ENCODE results near the gene LRRC70. TPM values are rescaled to one million over a fixed set of nuclear protein-coding genes. Genes with fewer than 3 reads are reported as not detected.

The LRRC70 gene
- total and polyA plus RNA-seq, 2 of the 8 experiments (the other 6 are each of a cell fraction or from before 2014, with no cell fraction given) = 0.62 to 0.67 TPM

- H4K5ac ChIP-seq (ENCODE audit: insufficient read length, low read depth, low read length) = no peak overlapping the region
- no peaks in the 10 kb centered on the region for H3K9me3 ChIP-seq (ENCODE audit: insufficient read depth in 2 of 2, low read depth in 1 of 2, low read length in 1 of 2)
- no peak overlapping the region for H2BK20ac ChIP-seq (ENCODE audit: low read length)
- no peak overlapping the region for H2BK5ac ChIP-seq (ENCODE audit: low read depth, low read length)
- H4K8ac ChIP-seq (ENCODE audit: extremely low read depth, insufficient read depth, low read length) = no peak overlapping the region
- DNase-seq (ENCODE audit: low read depth in 1 of 2, low spot score in 2 of 2) = no peak
- H3K27ac ChIP-seq (ENCODE audit: low read depth, low read length) = no peak overlapping the region
- H2BK12ac ChIP-seq (ENCODE audit: low read depth, low read length) = no peak overlapping the region
- no peak overlapping the region for H2BK120ac ChIP-seq (replicated peaks; ENCODE audit: low read depth, low read length)
- H3K9ac ChIP-seq (replicated peaks in 1 of 4; ENCODE audit: extremely low read depth in 1 of 4, low read depth in 3 of 4, low read length in 3 of 4) = no peak overlapping the region
- H3K14ac ChIP-seq (ENCODE audit: insufficient read length) = no peak overlapping the region
- no peaks in the 10 kb centered on the region for H3K4me1 ChIP-seq (replicated peaks in 1 of 4; ENCODE audit: control insufficient read depth in 3 of 4, insufficient read depth in 4 of 4, low read length in 3 of 4)
- FAIRE-seq = no peak
- ChIA-PET POLR2A (ENCODE audit: partially characterized antibody) (no interaction called here), CTCF (ENCODE audit: partially characterized antibody) (no interaction called here)
- no peak overlapping the region for H3K4me3 ChIP-seq (ENCODE audit: extremely low read depth in 1 of 4, insufficient read depth in 2 of 4, low read depth in 3 of 4, low read length in 4 of 4)
- H3K79me2 ChIP-seq (ENCODE audit: control insufficient read depth in 1 of 2, insufficient read depth in 2 of 2, low read length in 2 of 2) = no peaks in the 10 kb centered on the region
- H3K36me3 ChIP-seq (ENCODE audit: control insufficient read depth in 2 of 4, insufficient read depth in 4 of 4, low read length in 3 of 4) = no peaks in the 10 kb centered on the region
- no peak overlapping the region for H4K91ac ChIP-seq (replicated peaks; ENCODE audit: insufficient read length, low read length)
- H4K20me1 ChIP-seq (replicated peaks in 1 of 2; ENCODE audit: control insufficient read depth in 1 of 2, insufficient read depth in 2 of 2, low read length in 2 of 2) = peaks cover 0 to 1% of the 10 kb centered on the region in 2 experiments
- no peaks in the 10 kb centered on the region for H3K27me3 ChIP-seq (replicated peaks in 1 of 4; ENCODE audit: control insufficient read depth in 3 of 4, extremely low read depth in 1 of 4, insufficient read depth in 3 of 4, low read length in 3 of 4)
- no peak overlapping the region for H2AFZ ChIP-seq (ENCODE audit: low read length)
- H2BK15ac ChIP-seq (ENCODE audit: low read length) = no peak overlapping the region
- no peak overlapping the region for H3K4ac ChIP-seq (replicated peaks; ENCODE audit: insufficient read length, low read depth, low read length)
- no peak overlapping the region for H3K4me2 ChIP-seq (ENCODE audit: insufficient read depth in 1 of 2, low read depth in 2 of 2, low read length in 2 of 2)
- no peak overlapping the region for H3K23ac ChIP-seq (ENCODE audit: insufficient read length)
- H3K79me1 ChIP-seq (ENCODE audit: low read depth, low read length) = no peaks in the 10 kb centered on the region
- no peak overlapping the region for H3K56ac ChIP-seq (replicated peaks; ENCODE audit: insufficient read length, low read depth, low read length)
- H3K18ac ChIP-seq (ENCODE audit: extremely low read depth, low read length) = no peak overlapping the region
- H2AK5ac ChIP-seq (ENCODE audit: low read depth, low read length) = no peak overlapping the region
- 90% methylated on average over 5 of the region's 5 CpGs; no CpG with 5 or more reads in 1 of the 2 experiments for WGBS, 2 experiments (ENCODE audit: extremely low coverage in 1 of 2, insufficient coverage in 1 of 2, insufficient read length in 1 of 2, insufficient replicate concordance in 2 of 2, low coverage in 1 of 2, low lambda C conversion rate in 2 of 2, missing lambda C conversion rate in 1 of 2)
- H3K23me2 ChIP-seq (ENCODE audit: low read depth, low read length) = no peaks in the 10 kb centered on the region
- no peak for TF ChIP-seq TEAD4 (IDR thresholded peaks at IDR 0.05; ENCODE audit: low read depth, low read length)
- no peak for TF ChIP-seq JUND (IDR thresholded peaks at IDR 0.05; ENCODE audit: low read length)
- TF ChIP-seq CTBP2 (IDR thresholded peaks at IDR 0.05; ENCODE audit: borderline replicate concordance, insufficient read depth, insufficient read length, low read length) = no peak
- no peak for TF ChIP-seq YY1 (IDR thresholded peaks at IDR 0.05; ENCODE audit: low read depth, low read length)
- no peak for TF ChIP-seq SIX5 (IDR thresholded peaks at IDR 0.05; ENCODE audit: low read depth, low read length)
- no peak for TF ChIP-seq NANOG (IDR thresholded peaks at IDR 0.05; ENCODE audit: insufficient read depth, low read depth, low read length, poor library complexity, severe bottlenecking)
- no peak for TF ChIP-seq JUN (IDR thresholded peaks at IDR 0.05; ENCODE audit: low read depth, low read length)
- TF ChIP-seq ZNF274 (IDR thresholded peaks at IDR 0.05; ENCODE audit: borderline replicate concordance, extremely low read depth, low read length) = no peak
- no peak for TF ChIP-seq TAF1 (IDR thresholded peaks at IDR 0.05; ENCODE audit: low read depth, low read length)
- TF ChIP-seq SIRT6 (IDR thresholded peaks at IDR 0.05; ENCODE audit: low read length) = no peak
- TF ChIP-seq SRF (IDR thresholded peaks at IDR 0.05; ENCODE audit: low read depth, low read length) = no peak
Observed at GRCh38 chr5:62579761-62580160, 1.1 kb downstream of the LRRC70 start.
